CD4-positive, alpha-beta memory T cell (primary cell): ENCODE results near the gene BNIP1. TPM values are rescaled to one million over a fixed set of nuclear protein-coding genes. Genes with fewer than 3 reads are reported as not detected.

Experiments
- CTCF ChIA-PET: fragments of 350-600 bp; sonication (Branson Sonifier 250); formaldehyde crosslinking; loops from one replicate; lab custom pipeline; 2021; ENCODE audit warnings: inconsistent platforms; ENCODE audit not compliant: partially characterized antibody; lab: Charles Lee
- POLR2A ChIA-PET: fragments of 350-600 bp; sonication (Branson Sonifier 250); formaldehyde crosslinking; loops from one replicate; lab custom pipeline; 2021; ENCODE audit not compliant: partially characterized antibody; lab: Charles Lee
- DNase-seq, 5 donors: peaks; one replicate each; pipeline versions ENCODE4 v3.0.0 to v3.0.0-alpha.2; 2020 to 2022; ENCODE audit warnings: mixed read lengths in 1 of 5
- H3K27ac ChIP-seq: one replicate; pipeline ENCODE4 v1.7.0; 2013; ENCODE audit warnings: low read depth, low read length
- H3K27me3 ChIP-seq: 2 replicates; pipeline ENCODE4 v1.7.0; 2013; ENCODE audit warnings: mild to moderate bottlenecking, low read length, moderate library complexity; ENCODE audit not compliant: insufficient read depth
- H3K36me3 ChIP-seq: 2 replicates; pipeline ENCODE4 v1.7.0; 2013; ENCODE audit warnings: mild to moderate bottlenecking, low read length, moderate library complexity; ENCODE audit not compliant: insufficient read depth
- H3K4me1 ChIP-seq: 2 replicates; pipeline ENCODE4 v1.7.0; 2013; ENCODE audit warnings: mild to moderate bottlenecking, low read length, moderate library complexity; ENCODE audit not compliant: insufficient read depth
- H3K4me3 ChIP-seq, 2 donors: one replicate each; pipeline ENCODE4 v1.7.0; 2013; ENCODE audit warnings: low read length in 2 of 2, mild to moderate bottlenecking in 1 of 2
- H3K9me3 ChIP-seq, 2 donors: one replicate each; pipeline ENCODE4 v1.7.0; 2013; ENCODE audit warnings: low read length in 2 of 2, control low read depth in 1 of 2; ENCODE audit not compliant: control insufficient read depth in 1 of 2
- H3K27ac Mint-ChIP-seq, 7 donors: one replicate each; pipeline ENCODE4 v1.8.0; 2020 to 2021; ENCODE audit warnings: mixed read lengths in 7 of 7, mild to moderate bottlenecking in 6 of 7, inconsistent platforms in 3 of 7, moderate library complexity in 3 of 7
- H3K27me3 Mint-ChIP-seq, 2 donors: one replicate each; pipeline ENCODE4 v1.8.0; 2020 to 2021; ENCODE audit warnings: mixed read lengths in 2 of 2
- H3K36me3 Mint-ChIP-seq, 2 donors: one replicate each; pipeline ENCODE4 v1.8.0; 2020 to 2021; ENCODE audit warnings: mixed read lengths in 2 of 2, inconsistent platforms in 1 of 2, mild to moderate bottlenecking in 1 of 2
- H3K4me1 Mint-ChIP-seq, 4 donors: one replicate each; pipeline ENCODE4 v1.8.0; 2020 to 2021; ENCODE audit warnings: mixed read lengths in 4 of 4, mild to moderate bottlenecking in 1 of 4
- H3K4me3 Mint-ChIP-seq, 8 donors: one replicate each; pipeline ENCODE4 v1.8.0; 2020 to 2021; ENCODE audit warnings: mixed read lengths in 8 of 8, mild to moderate bottlenecking in 7 of 8, moderate library complexity in 6 of 8, inconsistent platforms in 3 of 8
- H3K9me3 Mint-ChIP-seq, 8 donors: one replicate each; pipeline ENCODE4 v1.8.0; 2020 to 2021; ENCODE audit warnings: mixed read lengths in 8 of 8, mild to moderate bottlenecking in 5 of 8, inconsistent platforms in 3 of 8, moderate library complexity in 1 of 8
- intact Hi-C: fragments of 100-400 bp; cut with micrococcal nuclease; formaldehyde crosslinking; loops from one replicate; pipeline ENCODE4 v1.15.1; 2023
- polyA plus RNA-seq, 2 donors: library from polyadenylated mRNA; unstranded; fragments of 300-500 nt; fragmentation: Illumina TruSeq; gene quantifications; one replicate each; pipeline ENCODE4 v1.2.3, GENCODE V29; 2021
- total RNA-seq, 2 experiments: library from RNA; stranded (reverse); gene quantifications; one replicate each; pipeline ENCODE4 v1.2.3, GENCODE V29; 2021

The BNIP1 gene
- total and polyA plus RNA-seq, 4 experiments from 2014 or later, result 7.1 to 29.9 (median 10.6) TPM

GRCh38 chr5:173197375-173197891, 53.1 kb downstream of the BNIP1 start:
- peaks cover 3 to 22% (median 14%) of the 10 kb centered on the region in 8 donors for H3K9me3 Mint-ChIP-seq
- Histone ChIP-seq H3K4me1 (no peaks in the 10 kb centered on the region), H3K4me3 (no peak overlapping the region), H3K27me3 (peaks cover 3% of the 10 kb centered on the region), H3K27ac (no peak overlapping the region), H3K36me3 (no peaks in the 10 kb centered on the region), H3K9me3 (peaks cover 0 to 3% of the 10 kb centered on the region in 2 donors)
- H3K4me3 Mint-ChIP-seq, result no peak overlapping the region
- no peak for DNase-seq
- intact Hi-C loops, result no loop called here
- H3K27me3 Mint-ChIP-seq, result peaks cover 9 to 14% of the 10 kb centered on the region in 2 donors
- CTCF ChIA-PET, result no interaction called here
- POLR2A ChIA-PET, result no interaction called here
- H3K27ac Mint-ChIP-seq, result no peak overlapping the region
- no peaks in the 10 kb centered on the region for H3K4me1 Mint-ChIP-seq
- peaks cover 0 to 6% of the 10 kb centered on the region in 2 donors for H3K36me3 Mint-ChIP-seq

GRCh38 chr5:173198049-173198448, 53.7 kb downstream of the BNIP1 start:
- intact Hi-C loops, result no loop called here
- Mint-ChIP-seq H3K9me3 (peaks cover 3 to 22% (median 14%) of the 10 kb centered on the region in 8 donors), H3K4me1 (peaks cover 0 to 2% (median 0%) of the 10 kb centered on the region in 4 donors), H3K27ac (no peak overlapping the region), H3K4me3 (no peak overlapping the region), H3K27me3 (peaks cover 13 to 19% of the 10 kb centered on the region in 2 donors), H3K36me3 (peaks cover 0 to 6% of the 10 kb centered on the region in 2 donors)
- Histone ChIP-seq H3K9me3 (peaks cover 0 to 3% of the 10 kb centered on the region in 2 donors), H3K27ac (no peak overlapping the region), H3K4me3 (no peak overlapping the region), H3K36me3 (no peaks in the 10 kb centered on the region), H3K27me3 (peaks cover 7% of the 10 kb centered on the region), H3K4me1 (no peaks in the 10 kb centered on the region)
- DNase-seq, result no peak
- POLR2A ChIA-PET, result no interaction called here
- CTCF ChIA-PET, result no interaction called here

GRCh38 chr5:173200356-173200755, 56.0 kb downstream of the BNIP1 start:
- intact Hi-C loops, result no loop called here
- Mint-ChIP-seq H3K4me3 (no peak overlapping the region), H3K27me3 (peaks cover 27 to 33% of the 10 kb centered on the region in 2 donors), H3K27ac (no peak overlapping the region), H3K4me1 (peaks cover 0 to 5% (median 2%) of the 10 kb centered on the region in 4 donors), H3K36me3 (peaks cover 0 to 9% of the 10 kb centered on the region in 2 donors), H3K9me3 (peaks cover 3 to 24% (median 14%) of the 10 kb centered on the region in 8 donors)
- Histone ChIP-seq H3K27ac (no peak overlapping the region), H3K9me3 (peaks cover 0 to 3% of the 10 kb centered on the region in 2 donors), H3K27me3 (peaks cover 7% of the 10 kb centered on the region), H3K4me1 (no peaks in the 10 kb centered on the region), H3K4me3 (no peak overlapping the region), H3K36me3 (no peaks in the 10 kb centered on the region)
- CTCF ChIA-PET, result interaction anchor here (1.9 kb wide), 1 partner anchor 222 kb away, joined by 10 read pairs; no protein-coding TSS in a partner anchor
- no peak for DNase-seq
- POLR2A ChIA-PET, result no interaction called here

GRCh38 chr5:173201636-173202265, 57.4 kb downstream of the BNIP1 start:
- peaks cover 0 to 3% of the 10 kb centered on the region in 2 donors for H3K9me3 ChIP-seq

GRCh38 chr5:173202266-173202875, 58.0 kb downstream of the BNIP1 start:
- Mint-ChIP-seq H3K36me3 (peaks cover 0 to 9% of the 10 kb centered on the region in 2 donors), H3K4me1 (peaks cover 0 to 5% (median 2%) of the 10 kb centered on the region in 4 donors), H3K9me3 (peaks cover 3 to 21% (median 14%) of the 10 kb centered on the region in 8 donors), H3K27me3 (peaks cover 27 to 41% of the 10 kb centered on the region in 2 donors), H3K4me3 (no peak overlapping the region), H3K27ac (no peak overlapping the region)
- Histone ChIP-seq H3K4me1 (no peaks in the 10 kb centered on the region), H3K9me3 (peaks cover 0 to 3% of the 10 kb centered on the region in 2 donors), H3K27ac (no peak overlapping the region), H3K27me3 (peaks cover 7% of the 10 kb centered on the region), H3K36me3 (no peaks in the 10 kb centered on the region), H3K4me3 (no peak overlapping the region)
- POLR2A ChIA-PET, result no interaction called here
- DNase-seq, result no peak
- CTCF ChIA-PET, result interaction anchor here (0.9 to 1.9 kb wide), 5 partner anchors 66 to 269 kb away, joined by 3 to 10 read pairs (median 4); no protein-coding TSS in a partner anchor
- intact Hi-C loops, result no loop called here

More at GRCh38 chr5:173201636-173202265, 57.4 kb downstream of the BNIP1 start:
- Histone ChIP-seq H3K27ac (no peak overlapping the region), H3K36me3 (no peaks in the 10 kb centered on the region), H3K4me1 (no peaks in the 10 kb centered on the region), H3K27me3 (peaks cover 7% of the 10 kb centered on the region), H3K4me3 (no peak overlapping the region)
- ChIA-PET CTCF (interaction anchor here (0.9 to 1.9 kb wide), 5 partner anchors 66 to 268 kb away, joined by 3 to 10 read pairs (median 4); no protein-coding TSS in a partner anchor), POLR2A (no interaction called here)
- intact Hi-C loops, result no loop called here
- Mint-ChIP-seq H3K27ac (peak overlapping the region in 1 of 7 donors; percentile 10), H3K27me3 (peaks cover 27 to 40% of the 10 kb centered on the region in 2 donors), H3K4me1 (peaks cover 0 to 5% (median 2%) of the 10 kb centered on the region in 4 donors), H3K36me3 (peaks cover 0 to 9% of the 10 kb centered on the region in 2 donors), H3K9me3 (peaks cover 3 to 24% (median 14%) of the 10 kb centered on the region in 8 donors), H3K4me3 (no peak overlapping the region)
- no peak for DNase-seq

GRCh38 chr5:173204185-173204979, 60.1 kb downstream of the BNIP1 start:
- Histone ChIP-seq H3K9me3 (peaks cover 0 to 1% of the 10 kb centered on the region in 2 donors), H3K27me3 (peaks cover 7% of the 10 kb centered on the region), H3K36me3 (no peaks in the 10 kb centered on the region), H3K4me1 (no peaks in the 10 kb centered on the region), H3K27ac (no peak overlapping the region), H3K4me3 (no peak overlapping the region)
- H3K4me1 Mint-ChIP-seq, result peaks cover 0 to 5% (median 2%) of the 10 kb centered on the region in 4 donors
- peaks cover 25 to 48% of the 10 kb centered on the region in 2 donors for H3K27me3 Mint-ChIP-seq
- H3K27ac Mint-ChIP-seq, result peak overlapping the region in 1 of 7 donors; percentile 57
- H3K9me3 Mint-ChIP-seq, result peaks cover 2 to 18% (median 11%) of the 10 kb centered on the region in 8 donors
- no peak overlapping the region for H3K4me3 Mint-ChIP-seq
- CTCF ChIA-PET, result interaction anchor here (0.6 to 1.0 kb wide), 4 partner anchors 224 to 1927 kb away, joined by 3 to 11 read pairs (median 4); partner anchors contain the start of gene RPL26L1
- intact Hi-C loops, result loop anchor here (1.0 to 2.0 kb wide), 2 partner anchors 226 to 492 kb away; no protein-coding TSS in a partner anchor
- DNase-seq, result peak in 4 of 5 donors; percentile 24 to 34 (median 30)
- POLR2A ChIA-PET, result no interaction called here
- peaks cover 0 to 9% of the 10 kb centered on the region in 2 donors for H3K36me3 Mint-ChIP-seq
